Muscle of back (tissue), 13 donors: ENCODE results near the gene RABEPK. TPM values are rescaled to one million over a fixed set of nuclear protein-coding genes. Genes with fewer than 3 reads are reported as not detected.
A peak's percentile ranks its signal among the peaks of the same experiment; 100 is the strongest.
"Not testable (repeated sequence)": the region's sequence is repeated elsewhere in the genome, so short reads cannot be mapped to it uniquely, and the experiment has no call there.

ENCODE experiments used
- DNase-seq, 3 donors: peaks; one replicate each; pipeline versions ENCODE4 v3.0.0 to v3.0.0-alpha.2; 2013
- long read RNA-seq, 9 donors: transcript quantifications; one replicate each; lab custom pipeline, GENCODE V29; 2026
- polyA plus RNA-seq, 10 donors: library from polyadenylated mRNA; unstranded; fragments of 120-200 nt; gene quantifications; one replicate each; pipeline ENCODE4 v1.2.1, GENCODE V29; 2013; ENCODE audit not compliant: insufficient read length in 10 of 10

The RABEPK gene, protein sequence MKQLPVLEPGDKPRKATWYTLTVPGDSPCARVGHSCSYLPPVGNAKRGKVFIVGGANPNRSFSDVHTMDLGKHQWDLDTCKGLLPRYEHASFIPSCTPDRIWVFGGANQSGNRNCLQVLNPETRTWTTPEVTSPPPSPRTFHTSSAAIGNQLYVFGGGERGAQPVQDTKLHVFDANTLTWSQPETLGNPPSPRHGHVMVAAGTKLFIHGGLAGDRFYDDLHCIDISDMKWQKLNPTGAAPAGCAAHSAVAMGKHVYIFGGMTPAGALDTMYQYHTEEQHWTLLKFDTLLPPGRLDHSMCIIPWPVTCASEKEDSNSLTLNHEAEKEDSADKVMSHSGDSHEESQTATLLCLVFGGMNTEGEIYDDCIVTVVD
- polyA plus RNA-seq, result 10 to 100 TPM; 14.4 to 23.6 (median 16.8) TPM
- long read RNA-seq, donor 1, partial matches to known transcripts, result 393 of 460 reads
- long read RNA-seq, donor 1, other reads (novel, unspliced or antisense), result 64 of 460 reads
- long read RNA-seq, donor 2, partial matches to known transcripts, result 0 of 3 reads
- long read RNA-seq, donor 2, other reads (novel, unspliced or antisense), result 0 of 3 reads
- long read RNA-seq, donor 3, result 0 reads
- long read RNA-seq, donor 4, partial matches to known transcripts, result 0 of 4 reads
- long read RNA-seq, donor 4, other reads (novel, unspliced or antisense), result 0 of 4 reads
- long read RNA-seq, donor 5, partial matches to known transcripts, result 0 of 3 reads
- long read RNA-seq, donor 5, other reads (novel, unspliced or antisense), result 0 of 3 reads
- long read RNA-seq, donor 6, transcript RABEPK-202 (8 exons, 1,504 nt), result major isoform, 6 of 277 reads
- long read RNA-seq, donor 6, partial matches to known transcripts, result 155 of 277 reads
- long read RNA-seq, donor 6, other reads (novel, unspliced or antisense), result 113 of 277 reads
- long read RNA-seq, donor 7, transcript RABEPK-204 (9 exons, 1,466 nt), result major isoform, 5 of 125 reads
- long read RNA-seq, donor 7, partial matches to known transcripts, result 118 of 125 reads
- long read RNA-seq, donor 7, other reads (novel, unspliced or antisense), result 0 of 125 reads
- long read RNA-seq, donor 8, partial matches to known transcripts, result 103 of 173 reads
- long read RNA-seq, donor 8, other reads (novel, unspliced or antisense), result 67 of 173 reads
- long read RNA-seq, donor 9, partial matches to known transcripts, result 0 of 1 reads
- long read RNA-seq, donor 9, other reads (novel, unspliced or antisense), result 0 of 1 reads

DNA sequence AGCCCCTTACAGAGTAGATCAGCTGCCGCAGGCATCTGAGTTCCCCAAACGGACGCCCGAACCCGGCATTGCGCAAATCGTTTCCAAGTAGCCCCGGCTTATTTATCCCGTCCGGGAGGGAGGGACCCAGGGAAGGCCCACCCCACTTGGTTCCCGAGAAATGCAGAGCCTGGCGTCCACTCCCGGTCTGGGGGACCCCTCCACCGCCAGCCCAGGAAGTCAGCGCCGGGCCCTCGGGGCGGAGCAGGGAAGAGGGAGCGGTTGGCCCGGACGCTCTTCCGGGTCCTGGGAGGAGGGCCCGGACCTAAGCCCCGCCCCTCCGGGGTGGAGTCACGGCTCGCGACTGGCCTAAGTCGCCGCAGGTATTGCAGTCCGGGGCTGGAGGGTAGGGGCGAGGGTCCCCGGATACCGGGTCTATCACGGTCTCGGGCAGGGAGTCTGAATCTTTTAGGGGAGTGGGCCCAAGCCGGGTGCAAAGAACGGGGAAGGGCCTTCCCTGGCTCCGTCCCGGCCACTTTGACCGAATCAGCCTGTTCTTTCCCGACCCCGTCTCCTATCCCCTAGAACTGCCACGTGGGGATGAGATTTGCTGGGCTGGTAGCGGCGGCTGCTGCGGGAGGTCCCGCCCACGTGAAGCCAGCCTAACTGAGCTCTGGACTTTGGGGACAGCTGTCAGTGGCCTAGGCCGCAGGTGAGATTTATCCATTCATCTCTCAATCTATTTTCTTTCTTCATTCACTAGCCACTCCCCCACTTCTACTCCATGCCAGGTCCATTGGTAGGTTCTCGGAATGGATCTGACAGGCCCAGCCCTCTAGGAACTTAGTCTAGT, at the start of gene RABEPK:
Gene RABEPK, plus strand, starts transcription at position 327 of the 832 bp plus-strand sequence. CDS start 2,472 bp downstream, outside the sequence.
- DNase-seq, result peak; percentile 94 to 98 (median 97)

DNA sequence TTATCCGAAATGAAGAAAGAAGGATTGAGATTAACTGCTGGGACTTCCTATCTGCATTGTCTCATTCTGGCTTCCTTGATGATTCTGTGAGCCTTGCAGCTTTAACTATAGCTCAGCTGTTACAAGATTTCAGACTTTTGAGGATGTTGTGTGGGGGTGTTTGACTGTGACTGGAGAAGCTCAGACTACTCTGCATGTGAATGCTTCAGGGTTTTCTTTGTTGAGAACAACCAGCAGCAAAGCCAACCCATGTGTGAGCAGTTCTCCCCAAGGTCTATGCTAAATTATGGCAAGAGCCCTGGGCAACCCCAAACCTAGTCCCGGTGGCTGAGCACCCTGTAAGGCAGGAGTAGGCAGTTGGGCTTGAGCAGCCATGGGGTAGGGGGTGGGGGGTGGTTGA, 48.6 kb upstream of the RABEPK start:
- DNase-seq, result no peak

DNA sequence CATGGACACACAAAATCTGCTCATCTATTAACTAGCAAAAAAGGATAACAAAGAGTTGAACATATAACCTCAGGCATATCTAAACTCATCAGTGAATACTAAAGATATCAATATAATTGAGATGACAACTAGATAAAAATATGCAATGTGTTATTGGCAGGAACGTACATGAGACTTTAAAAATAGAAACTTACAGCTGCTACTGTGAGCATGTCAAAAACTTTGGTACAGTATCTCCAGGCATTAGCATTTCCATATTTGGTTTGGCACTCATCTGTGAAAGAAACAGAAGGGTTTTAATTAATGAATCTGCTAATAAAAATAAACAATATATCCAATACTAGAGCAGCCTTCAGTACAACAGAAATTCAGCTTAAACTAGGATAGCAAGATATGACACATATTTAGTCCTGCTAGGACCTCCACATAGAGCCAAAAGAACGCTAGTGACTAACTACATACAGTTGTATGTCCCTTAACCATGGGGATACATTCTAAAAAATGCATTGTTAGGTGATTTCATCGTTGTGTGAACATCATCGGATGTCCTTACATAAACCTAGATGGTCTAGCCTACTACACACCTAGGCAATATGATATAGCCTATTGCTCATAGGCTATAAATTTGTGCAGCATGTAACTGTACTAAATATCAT, 46.5 kb upstream of the RABEPK start:
- no peak for DNase-seq

DNA sequence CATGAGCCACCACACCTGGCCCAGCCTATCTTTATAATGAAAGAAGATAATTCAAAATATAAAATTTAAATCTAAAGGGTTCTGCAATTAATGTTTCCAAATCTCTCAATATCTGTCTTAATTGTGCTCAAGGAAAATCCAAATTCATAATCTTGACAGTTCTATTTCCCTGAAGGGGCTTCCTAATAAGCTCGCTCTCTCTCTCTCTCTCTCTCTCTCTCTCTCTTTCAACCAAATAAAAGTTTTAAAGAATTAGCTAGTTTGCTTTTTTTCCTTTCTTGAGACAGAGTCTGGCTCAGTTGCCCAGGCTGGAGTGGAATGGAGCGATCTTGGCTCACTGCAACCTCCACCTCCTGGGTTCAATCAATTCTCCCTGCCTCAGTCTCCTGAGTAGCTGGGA, 43.8 kb upstream of the RABEPK start:
- DNase-seq, result no peak

DNA sequence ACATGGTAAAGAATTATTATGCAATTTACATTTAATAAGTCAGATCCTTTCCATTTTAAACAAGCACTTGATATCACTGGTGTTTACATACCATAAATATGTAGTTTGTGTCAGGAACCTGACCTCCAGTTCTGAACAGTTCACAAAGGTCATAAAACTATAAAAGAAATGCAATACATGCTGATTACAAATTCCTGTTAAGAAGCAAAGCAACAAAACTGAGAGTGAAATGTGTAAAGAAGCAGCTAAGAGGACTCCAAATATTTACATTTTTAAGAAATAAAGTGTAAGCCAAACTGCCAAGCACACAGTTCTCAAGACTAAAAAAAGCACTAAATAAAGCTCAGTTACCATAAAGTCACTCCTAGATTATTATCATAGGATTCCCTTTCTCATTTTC, 39.6 kb upstream of the RABEPK start:
- DNase-seq, result no peak

DNA sequence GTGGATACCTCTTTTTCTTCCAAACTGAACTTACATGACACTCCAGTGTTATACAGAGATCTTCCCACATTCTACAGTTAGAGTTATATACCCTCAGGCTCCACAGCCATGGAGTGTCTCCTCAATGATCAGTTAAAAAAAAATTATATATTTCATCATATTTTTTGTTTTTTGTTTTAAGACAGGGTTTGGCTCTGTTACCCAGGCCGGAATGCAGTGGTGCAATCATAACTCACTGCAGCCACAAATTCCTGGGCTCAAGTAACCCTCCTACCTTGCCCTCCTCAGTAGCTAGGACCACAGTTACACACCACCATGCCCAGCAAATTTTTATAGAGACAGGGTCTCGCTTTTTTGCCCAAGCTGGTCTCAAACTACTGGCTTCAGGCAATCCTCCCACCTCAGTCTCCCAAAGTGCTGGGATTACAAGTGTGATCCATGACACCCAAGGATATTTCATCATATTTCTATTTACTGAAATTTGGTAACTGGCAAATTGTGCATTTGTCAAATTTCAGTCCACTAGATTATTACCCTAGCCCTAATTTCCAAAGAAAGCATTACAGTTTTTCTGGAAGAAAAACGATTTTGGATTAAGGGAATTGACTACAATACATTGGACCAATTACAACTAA, 38.9 kb upstream of the RABEPK start:
- DNase-seq, result no peak

DNA sequence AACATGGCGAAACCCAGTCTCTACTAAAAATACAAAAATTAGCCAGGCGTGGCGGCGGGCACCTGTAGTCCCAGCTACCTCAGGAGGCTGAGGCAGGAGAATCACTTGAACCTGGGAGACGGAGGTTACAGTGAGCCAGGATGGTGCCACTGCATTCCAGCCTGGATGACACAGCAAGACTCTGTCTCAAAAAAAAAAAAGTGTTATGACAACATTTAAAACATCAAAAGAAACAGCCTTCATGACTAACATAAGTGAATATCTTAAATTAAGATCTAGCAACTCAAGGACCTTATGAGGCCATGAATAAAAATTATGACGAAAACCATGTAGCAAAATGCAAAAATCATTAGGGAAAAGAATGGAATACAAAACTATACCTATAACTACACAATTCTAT, 37.5 kb upstream of the RABEPK start:
- DNase-seq, result not testable (repeated sequence)

DNA sequence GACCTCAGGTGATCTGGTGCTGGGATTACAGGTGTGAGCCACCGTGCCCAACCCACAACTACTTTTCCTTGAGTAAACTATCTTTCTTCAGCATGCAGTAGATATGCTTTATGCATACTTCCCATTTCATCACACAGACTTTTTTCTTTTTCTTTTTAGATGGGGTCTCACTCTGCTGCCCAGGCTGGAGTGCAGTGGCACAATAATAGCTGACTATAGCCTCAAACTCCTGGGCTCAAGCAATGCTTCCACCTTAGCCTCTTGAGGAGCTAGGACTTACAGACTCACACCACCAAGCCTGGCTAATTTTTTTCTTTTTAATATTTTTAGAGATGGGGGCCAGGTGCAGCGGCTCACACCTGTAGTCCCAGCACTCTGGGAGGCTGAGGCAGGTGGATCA, 33.6 kb upstream of the RABEPK start:
- no peak for DNase-seq

DNA sequence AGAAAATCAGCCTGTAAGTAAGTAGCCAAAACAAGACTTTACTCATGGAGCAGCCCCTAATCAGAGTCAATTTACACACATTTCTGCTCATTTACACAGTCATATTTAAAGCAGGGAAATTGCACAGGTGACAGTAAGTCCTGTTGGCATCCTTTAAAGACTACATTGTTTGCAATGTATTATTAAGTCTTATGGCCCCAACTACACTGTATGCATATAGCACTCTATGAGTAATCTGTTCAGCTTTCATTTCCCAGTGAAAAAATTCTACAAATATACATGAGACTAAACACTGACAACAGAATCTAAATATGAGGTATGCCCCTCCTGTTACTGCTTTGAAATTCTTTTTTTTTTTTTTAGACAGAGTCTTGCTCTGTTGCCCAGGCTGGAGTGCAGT, 30.4 kb upstream of the RABEPK start:
- DNase-seq, result no peak

DNA sequence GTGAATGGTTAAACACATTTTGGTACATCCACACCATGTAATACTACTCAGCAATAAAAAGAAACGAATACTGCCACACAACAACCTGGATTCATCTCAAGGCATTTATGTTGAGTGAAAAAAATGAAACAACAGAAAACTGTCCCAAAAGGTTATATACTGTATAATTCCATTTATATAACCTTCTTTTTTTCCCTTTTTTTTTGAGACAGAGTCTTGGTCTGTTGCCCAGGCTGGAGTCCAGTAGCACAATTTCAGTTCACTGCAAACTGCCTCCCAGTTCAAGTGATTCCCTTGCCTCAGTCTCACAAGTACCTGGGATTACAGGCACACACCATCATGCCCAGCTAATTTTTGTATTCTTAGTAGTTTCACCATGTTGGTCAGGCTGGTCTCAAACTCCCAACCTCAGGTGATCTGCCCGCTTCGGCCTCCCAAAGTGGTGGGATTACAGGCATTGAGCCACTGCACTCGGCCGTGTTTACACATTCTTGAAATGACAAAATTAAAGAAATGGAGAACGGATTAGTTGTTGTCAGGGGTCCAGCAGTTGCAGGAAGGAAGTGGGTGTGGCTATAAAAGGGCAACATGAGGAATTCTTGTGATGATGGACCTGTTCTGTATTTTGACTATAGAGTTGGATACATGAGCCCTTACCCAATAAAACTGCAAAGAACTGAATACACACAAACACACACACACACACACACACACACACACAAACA, 28.1 kb upstream of the RABEPK start:
- DNase-seq, result peak in 2 of 3 donors; percentile 30 to 44

DNA sequence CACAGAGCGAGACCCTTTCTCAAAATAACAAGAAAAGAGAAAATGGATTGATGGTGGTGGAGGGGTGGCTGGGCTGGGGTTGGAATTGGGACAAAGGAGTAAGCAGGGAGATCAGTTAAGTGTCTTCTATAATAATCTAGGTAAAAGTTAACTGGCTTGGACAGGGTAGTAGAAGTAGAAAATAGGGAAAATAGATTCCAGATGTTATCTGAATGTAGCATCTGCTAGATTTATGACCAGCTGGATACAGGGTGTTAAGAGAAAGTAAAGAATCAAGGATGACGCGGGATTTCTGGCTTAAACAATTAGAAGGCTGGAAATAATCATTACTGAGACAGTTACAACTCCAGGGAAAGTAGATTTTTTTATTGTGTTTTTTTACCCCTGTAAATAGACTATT, 23.7 kb upstream of the RABEPK start:
- peak; percentile 65 to 85 (median 79) for DNase-seq

DNA sequence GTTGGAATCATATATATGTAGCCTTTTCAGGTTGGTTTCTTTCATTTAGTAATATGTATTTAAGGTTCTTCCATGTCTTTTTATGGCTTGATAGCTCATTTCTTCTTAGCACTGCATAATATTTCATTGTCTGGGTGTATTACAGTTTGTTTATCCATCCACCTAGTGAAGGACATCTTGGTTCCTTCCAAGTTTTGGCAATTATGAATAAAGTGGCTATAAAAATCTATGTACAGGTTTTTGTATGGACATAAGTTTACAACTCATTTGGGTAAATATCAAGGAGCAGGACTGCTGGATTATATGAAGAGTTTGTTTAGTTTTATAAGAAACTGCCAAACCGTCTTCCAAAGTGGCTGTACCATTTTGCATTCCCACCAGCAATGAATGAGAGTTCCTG, 22.5 kb upstream of the RABEPK start:
- DNase-seq, result no peak

DNA sequence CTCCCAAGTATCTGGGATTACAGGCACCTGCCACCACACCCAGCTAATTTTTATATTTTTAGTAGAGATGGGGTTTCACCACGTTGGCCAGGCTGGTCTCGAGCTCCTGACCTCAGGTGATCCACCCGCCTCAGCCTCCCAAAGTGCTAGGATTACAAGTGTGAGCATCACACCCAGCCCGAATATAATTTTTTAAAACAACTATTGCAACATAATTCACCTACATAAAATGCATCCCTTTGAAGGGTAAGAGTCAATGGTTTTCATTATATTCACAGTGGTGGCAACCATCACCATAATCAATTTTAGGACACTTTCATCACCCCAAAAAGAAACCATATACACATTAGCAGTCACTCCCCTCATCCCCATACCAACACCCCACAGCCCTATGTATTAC, 20.6 kb upstream of the RABEPK start:
- DNase-seq, result not testable (repeated sequence)

DNA sequence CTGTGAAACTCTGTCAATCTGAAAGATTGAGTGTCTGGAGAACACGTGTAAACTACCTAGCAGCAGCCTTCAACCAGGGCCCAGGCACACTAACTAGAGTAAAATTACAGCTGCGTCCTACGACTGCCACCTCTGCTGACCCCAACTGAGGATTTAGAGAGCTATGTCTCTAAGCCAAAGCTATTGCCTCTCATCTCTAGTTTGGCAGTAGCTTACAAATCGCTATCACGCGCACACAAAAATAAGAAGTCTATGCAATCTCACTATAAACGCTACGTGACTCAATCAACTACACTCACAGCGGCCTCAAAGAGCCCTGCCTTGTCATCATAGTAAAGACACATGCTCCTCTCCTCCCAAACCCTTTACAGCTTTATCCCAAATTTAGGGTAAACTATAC, 19.5 kb upstream of the RABEPK start:
- no peak for DNase-seq

DNA sequence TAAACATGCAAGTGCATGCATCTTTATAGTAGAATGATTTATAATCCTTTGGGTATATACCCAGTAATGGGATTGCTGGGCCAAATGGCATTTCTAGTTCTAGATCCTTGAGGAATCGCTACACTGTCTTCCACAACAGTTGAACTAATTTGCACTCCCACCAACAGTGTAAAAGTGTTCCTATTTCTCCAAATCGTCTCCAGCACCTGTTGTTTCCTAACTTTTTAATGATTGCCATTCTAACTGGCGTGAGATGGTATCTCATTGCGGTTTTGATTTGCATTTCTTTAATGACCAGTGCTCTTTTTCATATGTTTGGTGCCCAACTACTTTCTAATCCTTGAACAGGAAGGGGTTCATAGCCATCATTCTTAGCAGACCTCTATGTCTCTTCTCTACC, 18.6 kb upstream of the RABEPK start:
- not testable (repeated sequence) for DNase-seq

DNA sequence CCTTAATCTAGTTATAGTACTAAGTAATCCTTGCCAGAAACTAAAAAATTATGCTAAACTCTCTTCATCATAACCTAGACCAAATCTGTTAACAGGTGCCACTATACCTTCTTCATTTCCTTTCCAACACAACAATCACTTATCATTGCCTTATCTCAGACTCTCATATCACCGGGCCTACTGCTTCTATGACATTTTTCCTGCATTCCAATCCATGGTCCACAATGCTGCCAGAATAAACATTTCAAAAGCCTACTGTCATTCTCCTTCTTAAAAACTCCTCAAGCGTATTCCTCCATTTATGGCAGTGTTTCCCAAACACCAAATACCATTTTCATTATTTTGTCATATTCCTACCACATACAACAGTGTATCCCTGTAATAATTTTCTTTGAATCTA, 17.3 kb upstream of the RABEPK start:
- no peak for DNase-seq

DNA sequence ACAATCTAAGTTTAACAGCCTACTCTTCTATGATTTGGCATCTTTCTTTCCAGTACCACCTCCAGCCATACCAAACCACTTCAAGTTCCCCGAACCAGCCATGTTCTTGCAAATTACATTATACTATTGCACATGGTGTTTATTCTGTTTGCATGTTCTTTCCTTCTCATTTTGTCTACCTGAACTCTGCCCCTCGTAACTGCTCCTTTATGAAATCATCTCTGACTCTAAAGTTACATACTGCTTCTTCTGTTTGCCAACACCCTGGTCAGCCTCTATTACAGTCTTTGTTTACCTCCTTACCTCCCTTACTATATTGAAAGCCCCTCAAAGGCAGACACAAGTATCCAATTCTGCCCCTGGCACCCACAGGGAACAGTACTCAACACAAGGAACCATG, 16.8 kb upstream of the RABEPK start:
- no peak for DNase-seq

DNA sequence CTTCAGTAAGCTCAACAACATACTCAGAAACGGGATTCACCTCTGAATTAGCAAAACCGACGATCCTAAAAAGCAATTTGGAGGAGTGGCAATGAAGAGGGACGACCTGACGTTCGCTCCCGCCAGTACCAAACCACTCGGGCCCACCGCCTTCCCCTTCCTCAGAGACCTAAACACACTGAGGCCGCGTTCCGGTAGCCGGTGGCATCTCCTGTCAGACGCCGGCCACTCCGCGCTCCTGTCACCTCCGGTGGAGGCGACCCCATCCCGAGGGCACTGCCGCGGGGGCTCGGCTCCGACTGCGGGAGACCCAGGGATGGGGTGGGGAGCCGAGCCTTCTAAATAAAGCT, 11.4 kb upstream of the RABEPK start:
- peak in 1 of 3 donors; percentile 17 for DNase-seq
